ENCODE data around the gene SGPL1. TPM values are rescaled to one million over a fixed set of nuclear protein-coding genes. Genes with fewer than 3 reads are reported as not detected.

The SGPL1 gene
- total RNA-seq, 1 experiment from 2014 or later = 69.4 TPM

GRCh38 chr10:70832852-70833528 lies 17.2 kb downstream of the SGPL1 start:
- Histone ChIP-seq H3K36me3 (ENCODE audit: control insufficient read depth in 1 of 2, insufficient read depth in 2 of 2, low read length in 2 of 2) (peaks cover 0 to 8% of the 10 kb centered on the region in 2 experiments; a peak in 3 of 4 replicates), H3K4me3 (replicated peaks in 1 of 2; ENCODE audit: low read depth in 1 of 2, low read length in 2 of 2) (no peak overlapping the region), H3K27me3 (ENCODE audit: insufficient read depth, low read length) (no peaks in the 10 kb centered on the region), H2AFZ (ENCODE audit: low read depth, low read length, poor library complexity, severe bottlenecking) (no peak overlapping the region), H3K9ac (ENCODE audit: low read length) (no peak overlapping the region), H3K9me2 (ENCODE audit: insufficient read depth) (no peaks in the 10 kb centered on the region), H4K20me1 (ENCODE audit: insufficient read depth) (peaks cover 5% of the 10 kb centered on the region; the same call in 1 of the 2 replicates), H3K27ac (ENCODE audit: low read depth, low read length) (no peak overlapping the region), H3K4me1 (ENCODE audit: control insufficient read depth in 1 of 2, insufficient read depth in 2 of 2, low read length in 2 of 2) (peaks cover 0 to 26% of the 10 kb centered on the region in 2 experiments; a peak in 2 of 4 replicates), H3K79me2 (ENCODE audit: insufficient read depth, low read length) (peaks cover 78% of the 10 kb centered on the region), H3K4me2 (ENCODE audit: low read length) (no peak overlapping the region), H3K9me3 (ENCODE audit: control insufficient read depth in 1 of 2, insufficient read depth in 1 of 2, low read depth in 1 of 2, low read length in 2 of 2) (no peaks in the 10 kb centered on the region)
- no peak for TF ChIP-seq EZH2phosphoT487 (IDR thresholded peaks at IDR 0.05; ENCODE audit: borderline replicate concordance)
- no TSS peak for BruUV-seq (replicated peaks)
- CTCF ChIA-PET = no interaction called here
- RAD21 ChIA-PET (ENCODE audit: low non-redundant PET in 1 of 2, low total read pairs in 2 of 2, uncharacterized antibody in 2 of 2, unreplicated experiment in 2 of 2) = no interaction called here
- POLR2A ChIA-PET = no interaction called here
- intact Hi-C loops (cut with micrococcal nuclease) = no loop called here
- ATAC-seq (no peak), DNase-seq (ENCODE audit: low read depth, low spot score) (no peak)

GRCh38 chr10:70833601-70834000 lies 17.9 kb downstream of the SGPL1 start:
- no peak for ATAC-seq
- no peaks in the 10 kb centered on the region for H3K27me3 ChIP-seq (ENCODE audit: insufficient read depth, low read length)
- CTCF ChIA-PET = no interaction called here
- intact Hi-C loops (cut with micrococcal nuclease) = no loop called here
- no peaks in the 10 kb centered on the region for H3K9me2 ChIP-seq (ENCODE audit: insufficient read depth)
- H2AFZ ChIP-seq (ENCODE audit: low read depth, low read length, poor library complexity, severe bottlenecking) = no peak overlapping the region
- H3K9ac ChIP-seq (ENCODE audit: low read length) = no peak overlapping the region
- peaks cover 74% of the 10 kb centered on the region for H3K79me2 ChIP-seq (ENCODE audit: insufficient read depth, low read length)
- peaks cover 0 to 12% of the 10 kb centered on the region in 2 experiments; a peak in 3 of 4 replicates for H3K36me3 ChIP-seq (ENCODE audit: control insufficient read depth in 1 of 2, insufficient read depth in 2 of 2, low read length in 2 of 2)
- no TSS peak for BruUV-seq (replicated peaks)
- H4K20me1 ChIP-seq (ENCODE audit: insufficient read depth) = peaks cover 5% of the 10 kb centered on the region; the same call in 1 of the 2 replicates
- H3K9me3 ChIP-seq (ENCODE audit: control insufficient read depth in 1 of 2, insufficient read depth in 1 of 2, low read depth in 1 of 2, low read length in 2 of 2) = no peaks in the 10 kb centered on the region
- no peak overlapping the region for H3K27ac ChIP-seq (ENCODE audit: low read depth, low read length)
- POLR2A ChIA-PET = no interaction called here
- no peak overlapping the region for H3K4me2 ChIP-seq (ENCODE audit: low read length)
- no peak overlapping the region for H3K4me3 ChIP-seq (replicated peaks in 1 of 2; ENCODE audit: low read depth in 1 of 2, low read length in 2 of 2)
- peaks cover 0 to 26% of the 10 kb centered on the region in 2 experiments; a peak in 2 of 4 replicates for H3K4me1 ChIP-seq (ENCODE audit: control insufficient read depth in 1 of 2, insufficient read depth in 2 of 2, low read length in 2 of 2)
- no peak for DNase-seq (ENCODE audit: low read depth, low spot score)
- RAD21 ChIA-PET (ENCODE audit: low non-redundant PET in 1 of 2, low total read pairs in 2 of 2, uncharacterized antibody in 2 of 2, unreplicated experiment in 2 of 2) = no interaction called here
- TF ChIP-seq EGR1 (IDR thresholded peaks at IDR 0.05; ENCODE audit: low read depth) = no peak
- no peak for TF ChIP-seq ELF1 (IDR thresholded peaks at IDR 0.05; ENCODE audit: borderline replicate concordance, low read depth)
- TF ChIP-seq REST (IDR thresholded peaks at IDR 0.05; ENCODE audit: low read depth) = no peak
- TF ChIP-seq SIN3A (IDR thresholded peaks at IDR 0.05; ENCODE audit: low read depth) = no peak
- no peak for TF ChIP-seq EZH2phosphoT487 (IDR thresholded peaks at IDR 0.05; ENCODE audit: borderline replicate concordance)
- no peak for TF ChIP-seq FOSL1 (IDR thresholded peaks at IDR 0.05; ENCODE audit: low read depth)
- no peak for TF ChIP-seq EZH2 (IDR thresholded peaks at IDR 0.05)
- no peak for TF ChIP-seq JUND (IDR thresholded peaks at IDR 0.05)
- TF ChIP-seq MAX (IDR thresholded peaks at IDR 0.05) = no peak
- no peak for TF ChIP-seq POLR2A (IDR thresholded peaks at IDR 0.05; ENCODE audit: borderline replicate concordance, extremely low read depth, insufficient read depth, insufficient read length)
- no peak for TF ChIP-seq CTCF (IDR thresholded peaks at IDR 0.05 in 2 of 3, conservative IDR thresholded peaks at IDR 0.05 in 1 of 3; ENCODE audit: borderline replicate concordance in 1 of 3, insufficient read depth in 1 of 3, low read depth in 2 of 3, low read length in 2 of 3)
- no peak for TF ChIP-seq SRF (IDR thresholded peaks at IDR 0.05; ENCODE audit: low read depth)

Measured in HCT116 (cell line).